H1 (cell line): ENCODE data around the gene SEC24C.

ENCODE experiments used
- CTCF ChIP-seq, 3 experiments: IDR thresholded peaks; 1 replicate in 2 of 3; 2 replicates in 1 of 3; pipeline versions ENCODE4 v1.5.1 to v1.6.1; 2011; ENCODE audit warnings: low read length in 3 of 3, mild to moderate bottlenecking in 3 of 3, inconsistent platforms in 2 of 3, low read depth in 1 of 3, moderate library complexity in 1 of 3; ENCODE audit not compliant: insufficient read depth in 1 of 3; ENCODE audit errors: control extremely low read depth in 1 of 3
- EZH2 ChIP-seq: fragments of 200-600 bp; sonication (generic); IDR thresholded peaks from 2 replicates; pipeline ENCODE4 v1.7.1; 2012; ENCODE audit warnings: low read depth, mild to moderate bottlenecking, moderate library complexity, low read length, inconsistent platforms; ENCODE audit not compliant: severe bottlenecking
- FOSL1 ChIP-seq: IDR thresholded peaks from 2 replicates; pipeline ENCODE4 v1.6.1; 2011; ENCODE audit warnings: mild to moderate bottlenecking, low read depth, low read length, moderate library complexity; ENCODE audit not compliant: insufficient read depth
- GABPA ChIP-seq: IDR thresholded peaks from 2 replicates; pipeline ENCODE4 v1.6.1; 2011; ENCODE audit warnings: mild to moderate bottlenecking, low read length, moderate library complexity, borderline replicate concordance; ENCODE audit not compliant: insufficient read depth
- JUN ChIP-seq: IDR thresholded peaks from 2 replicates; pipeline ENCODE4 v1.6.1; 2011; ENCODE audit warnings: low read depth, mild to moderate bottlenecking, improper control_type of control experiment, low read length
- POLR2A ChIP-seq, 2 experiments: IDR thresholded peaks; 1 replicate in 1 of 2; 2 replicates in 1 of 2; pipeline ENCODE4 v1.6.1; 2011; ENCODE audit warnings: low read depth in 2 of 2, low read length in 2 of 2, mild to moderate bottlenecking in 2 of 2; ENCODE audit errors: control extremely low read depth in 1 of 2
- POLR2AphosphoS5 ChIP-seq: IDR thresholded peaks from 2 replicates; pipeline ENCODE4 v1.6.1; 2011; ENCODE audit warnings: low read depth, low read length
- RAD21 ChIP-seq, 2 experiments: IDR thresholded peaks in 1 of 2; conservative IDR thresholded peaks in 1 of 2; 2 replicates each; pipeline ENCODE4 v1.6.1; 2011; ENCODE audit warnings: low read depth in 2 of 2, low read length in 2 of 2, improper control_type of control experiment in 1 of 2, inconsistent platforms in 1 of 2, mild to moderate bottlenecking in 1 of 2, moderate library complexity in 1 of 2
- TBP ChIP-seq: IDR thresholded peaks from 2 replicates; pipeline ENCODE4 v1.6.1; 2011; ENCODE audit warnings: low read depth, low read length, improper control_type of control experiment
- TCF12 ChIP-seq: IDR thresholded peaks from 2 replicates; pipeline ENCODE4 v1.6.1; 2011; ENCODE audit warnings: low read depth, mild to moderate bottlenecking, low read length
- YY1 ChIP-seq: IDR thresholded peaks from 2 replicates; pipeline ENCODE4 v1.6.1; 2011; ENCODE audit warnings: low read depth, mild to moderate bottlenecking, low read length
- ZNF274 ChIP-seq: IDR thresholded peaks from 2 replicates; pipeline ENCODE4 v1.7.0; 2012; ENCODE audit warnings: low read length, borderline replicate concordance; ENCODE audit errors: extremely low read depth

- TF ChIP-seq POLR2AphosphoS5 (no peak), POLR2A (IDR thresholded peaks at IDR 0.05; ENCODE audit: control extremely low read depth in 1 of 2, low read depth in 2 of 2, low read length in 2 of 2) (no peak), ZNF274 (no peak), JUN (no peak), TCF12 (no peak), FOSL1 (no peak), RAD21 (IDR thresholded peaks at IDR 0.05 in 1 of 2, conservative IDR thresholded peaks at IDR 0.05 in 1 of 2; ENCODE audit: low read depth in 2 of 2, low read length in 2 of 2) (no peak), CTCF (IDR thresholded peaks at IDR 0.05; ENCODE audit: control extremely low read depth in 1 of 3, insufficient read depth in 1 of 3, low read depth in 1 of 3, low read length in 3 of 3) (peak in 1 of 3 experiments; percentile 2; a peak in 1 of 4 replicates), YY1 (no peak), TBP (no peak), EZH2 (no peak), GABPA (no peak)
These were observed 27.6 kb downstream of the SEC24C start for GRCh38 chr10:73771722-73772280.
